ENCODE data around the gene TIMP3.

TIMP3 gene

DNA sequence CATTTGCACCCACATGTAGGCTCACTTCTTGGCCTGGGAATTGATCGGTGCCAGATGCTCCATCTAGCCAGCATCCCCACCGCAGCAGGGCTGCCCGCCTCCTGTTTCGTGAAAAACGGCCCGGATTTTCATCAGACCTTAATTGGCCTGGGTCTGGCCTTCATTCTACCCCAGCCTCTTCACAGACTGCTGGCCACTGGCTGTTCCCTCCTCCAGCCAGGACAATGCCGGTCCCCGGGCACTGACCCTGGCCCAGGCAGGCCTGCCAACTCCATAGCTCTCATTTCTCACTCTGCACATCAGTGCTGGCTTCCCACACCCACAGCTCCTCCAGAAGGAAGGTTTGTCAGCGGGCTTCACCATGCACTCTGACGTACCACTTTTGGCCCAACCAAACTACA, 27.9 kb downstream of the TIMP3 start:
- no peak overlapping the region for H3K4me3 ChIP-seq (ENCODE audit: low read depth, low read length)
- DNase-seq (ENCODE audit: low read depth): no peak
- TF ChIP-seq, protein P1, sequence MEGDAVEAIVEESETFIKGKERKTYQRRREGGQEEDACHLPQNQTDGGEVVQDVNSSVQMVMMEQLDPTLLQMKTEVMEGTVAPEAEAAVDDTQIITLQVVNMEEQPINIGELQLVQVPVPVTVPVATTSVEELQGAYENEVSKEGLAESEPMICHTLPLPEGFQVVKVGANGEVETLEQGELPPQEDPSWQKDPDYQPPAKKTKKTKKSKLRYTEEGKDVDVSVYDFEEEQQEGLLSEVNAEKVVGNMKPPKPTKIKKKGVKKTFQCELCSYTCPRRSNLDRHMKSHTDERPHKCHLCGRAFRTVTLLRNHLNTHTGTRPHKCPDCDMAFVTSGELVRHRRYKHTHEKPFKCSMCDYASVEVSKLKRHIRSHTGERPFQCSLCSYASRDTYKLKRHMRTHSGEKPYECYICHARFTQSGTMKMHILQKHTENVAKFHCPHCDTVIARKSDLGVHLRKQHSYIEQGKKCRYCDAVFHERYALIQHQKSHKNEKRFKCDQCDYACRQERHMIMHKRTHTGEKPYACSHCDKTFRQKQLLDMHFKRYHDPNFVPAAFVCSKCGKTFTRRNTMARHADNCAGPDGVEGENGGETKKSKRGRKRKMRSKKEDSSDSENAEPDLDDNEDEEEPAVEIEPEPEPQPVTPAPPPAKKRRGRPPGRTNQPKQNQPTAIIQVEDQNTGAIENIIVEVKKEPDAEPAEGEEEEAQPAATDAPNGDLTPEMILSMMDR (IDR thresholded peaks at IDR 0.05; ENCODE audit: control insufficient read depth, extremely low read depth, insufficient read depth): no peak

DNA sequence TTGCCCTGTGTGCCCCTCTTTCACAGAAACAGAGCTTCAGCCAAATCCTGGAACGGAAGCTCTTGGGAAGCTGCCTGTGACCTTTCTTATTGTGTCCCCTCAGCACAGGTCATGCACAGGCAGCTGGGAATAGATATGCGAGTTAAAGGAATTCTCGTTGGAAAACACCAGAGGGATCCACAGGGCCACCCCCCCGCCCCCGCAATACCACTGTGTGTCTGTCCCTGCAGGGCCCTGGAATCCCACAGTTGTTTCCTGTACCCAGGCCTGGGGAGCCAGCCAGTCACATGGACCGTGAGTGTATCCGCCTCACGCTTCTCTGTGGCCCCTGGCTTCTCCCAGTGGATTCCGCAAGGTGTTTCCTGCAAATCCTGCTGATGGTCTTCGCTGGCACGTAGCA, 29.0 kb downstream of the TIMP3 start:
- DNase-seq (ENCODE audit: low read depth): no peak
- H3K4me3 ChIP-seq (ENCODE audit: low read depth, low read length): no peak overlapping the region
- TF ChIP-seq, protein P1 (IDR thresholded peaks at IDR 0.05; ENCODE audit: control insufficient read depth, extremely low read depth, insufficient read depth): no peak

DNA sequence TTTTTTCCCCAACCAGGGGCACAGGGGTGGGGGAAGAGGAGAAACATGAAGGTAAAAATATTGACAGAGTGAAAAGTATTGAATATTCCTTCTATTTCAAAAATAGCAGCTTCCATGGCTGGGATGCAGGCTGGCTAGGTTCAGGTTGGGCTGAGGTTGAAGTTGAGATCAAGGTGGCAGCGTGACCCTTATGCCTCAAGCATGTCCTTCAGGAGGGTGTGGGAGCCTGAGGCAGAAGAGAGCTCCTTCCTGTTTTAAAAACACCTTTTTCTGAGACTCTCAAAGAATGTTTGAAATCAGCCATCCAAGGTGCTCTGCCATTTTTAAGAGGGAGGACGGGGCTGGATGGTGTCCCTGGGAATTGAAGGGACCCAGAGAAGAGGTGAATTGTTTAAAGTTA, 29.5 kb downstream of the TIMP3 start:
- TF ChIP-seq, protein P1 (IDR thresholded peaks at IDR 0.05; ENCODE audit: control insufficient read depth, extremely low read depth, insufficient read depth): no peak
- no peak for DNase-seq (ENCODE audit: low read depth)

DNA sequence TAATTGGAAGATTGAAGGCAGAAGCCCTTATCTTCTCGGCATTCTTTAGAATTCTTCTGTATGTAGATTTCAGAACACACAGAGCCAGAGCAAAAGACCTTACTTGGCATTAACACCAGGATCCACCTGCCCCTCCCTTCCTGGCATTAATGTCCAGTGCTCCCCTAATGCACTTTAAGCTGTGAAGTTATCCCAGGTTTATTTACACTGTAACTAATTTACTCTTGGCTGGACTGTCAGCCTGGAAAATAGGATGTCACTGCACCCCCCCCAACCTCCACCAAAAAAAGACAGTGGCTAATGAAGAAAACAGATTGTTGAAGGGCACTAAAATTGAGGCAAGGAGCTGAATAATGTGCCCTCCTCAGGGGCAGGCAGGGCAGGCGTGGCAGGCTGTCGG, 30.1 kb downstream of the TIMP3 start:
- H3K4me3 ChIP-seq (ENCODE audit: low read depth, low read length): no peak overlapping the region
- TF ChIP-seq, protein P1 (IDR thresholded peaks at IDR 0.05; ENCODE audit: control insufficient read depth, extremely low read depth, insufficient read depth): no peak
- no peak for DNase-seq (ENCODE audit: low read depth)

More for the DNA sequence above, 29.5 kb downstream of the TIMP3 start:
- H3K4me3 ChIP-seq (ENCODE audit: low read depth, low read length): no peak overlapping the region

DNA sequence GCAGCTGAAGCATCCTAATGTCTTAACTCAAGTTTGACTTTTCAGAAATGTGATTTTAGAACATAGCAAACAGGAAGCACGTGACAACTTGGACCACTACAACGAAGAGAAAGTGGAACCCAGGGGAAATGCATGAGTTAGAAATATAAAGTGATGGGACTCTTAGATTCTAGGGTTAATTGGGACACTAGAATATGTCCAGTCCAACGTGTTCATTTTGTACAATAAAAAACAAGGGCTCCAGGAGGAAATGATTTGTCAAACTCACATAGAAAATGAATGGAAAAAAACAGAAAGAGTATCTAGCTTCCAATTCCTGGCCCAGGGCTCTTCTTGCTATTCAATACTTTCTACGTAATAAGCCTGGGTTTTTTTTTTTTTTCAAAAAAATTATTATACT, 30.7 kb downstream of the TIMP3 start:
- no peak for DNase-seq (ENCODE audit: low read depth)
- TF ChIP-seq, protein P1 (IDR thresholded peaks at IDR 0.05; ENCODE audit: control insufficient read depth, extremely low read depth, insufficient read depth): no peak
- no peak overlapping the region for H3K4me3 ChIP-seq (ENCODE audit: low read depth, low read length)

DNA sequence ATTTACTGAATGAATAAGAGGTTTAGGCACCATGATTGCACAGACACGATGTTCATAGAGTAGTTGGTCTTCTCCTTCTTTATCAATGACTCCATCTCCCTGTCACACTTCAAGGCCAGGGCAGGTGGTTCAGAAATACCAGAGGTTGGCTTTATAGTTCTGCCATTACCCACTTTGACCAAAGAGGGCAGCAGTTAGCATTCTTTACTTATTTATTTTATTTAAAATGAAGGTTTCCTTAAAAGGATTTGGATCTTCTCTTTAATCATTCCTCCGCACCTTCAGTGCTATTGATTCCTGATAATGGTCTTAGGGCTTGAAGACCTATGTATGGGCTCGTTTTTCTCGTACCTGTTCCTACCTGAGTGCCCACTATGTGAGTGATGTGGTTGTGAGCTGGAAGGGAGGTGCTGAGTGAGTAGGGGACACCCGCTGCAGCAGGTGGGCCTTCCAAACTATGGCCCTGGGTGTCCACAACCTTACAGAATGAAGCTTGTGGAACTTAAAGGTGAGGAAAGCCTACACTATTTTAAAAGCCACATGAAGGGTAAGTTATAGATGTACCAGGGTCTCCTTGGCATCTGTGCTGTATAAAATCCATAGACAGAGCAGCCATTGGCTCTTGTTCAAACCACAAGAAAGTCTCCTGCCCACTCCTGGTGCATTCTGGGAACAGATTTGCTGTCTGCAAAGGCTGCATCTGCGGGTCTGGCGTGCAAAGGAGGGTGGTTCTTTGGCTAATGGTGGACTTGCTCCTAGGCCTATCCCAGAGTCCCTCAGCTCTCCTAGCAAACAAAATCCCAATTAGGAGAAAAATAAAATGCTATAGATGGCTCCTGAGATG, 35.0 kb downstream of the TIMP3 start:
- no peak for DNase-seq (ENCODE audit: low read depth)
- TF ChIP-seq, protein P1 (IDR thresholded peaks at IDR 0.05; ENCODE audit: control insufficient read depth, extremely low read depth, insufficient read depth): peak; percentile 41
- no peak overlapping the region for H3K4me3 ChIP-seq (ENCODE audit: low read depth, low read length)

DNA sequence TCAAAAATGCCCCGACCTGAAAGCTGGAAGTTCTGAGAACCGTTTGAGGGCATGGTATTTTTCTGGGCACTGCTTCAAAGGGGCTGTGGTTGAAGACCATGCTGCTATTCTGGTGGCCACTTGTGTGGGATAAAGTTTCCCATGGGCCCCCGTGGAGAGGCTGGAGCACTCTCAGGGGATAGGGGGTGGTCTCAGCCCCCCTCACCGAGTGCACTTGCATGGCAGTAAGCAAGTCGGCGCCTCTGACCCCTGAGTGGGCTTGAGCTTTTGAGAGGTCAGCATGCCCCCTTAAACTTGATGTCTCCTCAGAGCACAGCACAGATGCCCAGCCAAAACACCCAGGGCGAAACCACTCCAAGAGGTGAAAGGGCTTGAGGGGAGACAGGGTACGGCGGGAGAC, 35.6 kb downstream of the TIMP3 start:
- H3K4me3 ChIP-seq (ENCODE audit: low read depth, low read length): no peak overlapping the region
- TF ChIP-seq, protein P1 (IDR thresholded peaks at IDR 0.05; ENCODE audit: control insufficient read depth, extremely low read depth, insufficient read depth): no peak
- DNase-seq (ENCODE audit: low read depth): no peak

Data from LNCaP clone FGC (cell line).